Measurements from ENCODE around the gene GIT1.

DNA sequence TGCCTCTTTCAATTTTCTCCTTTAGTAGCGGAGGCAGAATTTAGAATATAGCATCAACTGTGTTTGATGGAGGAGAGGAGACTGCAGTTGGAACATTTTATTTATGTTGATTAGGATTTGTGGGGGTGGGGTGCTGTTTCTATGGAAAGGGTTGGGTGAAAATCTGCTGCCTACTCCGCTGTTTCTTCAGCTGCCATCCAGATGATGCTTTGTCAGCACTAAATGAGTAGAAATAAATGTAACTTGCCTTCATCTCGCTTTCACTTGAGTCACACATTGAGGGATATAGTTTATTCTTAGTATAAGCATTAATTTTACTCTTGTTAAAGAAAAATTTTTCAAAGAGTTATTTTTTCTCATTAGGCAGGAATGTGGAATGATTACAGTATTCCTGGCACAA is 64.8 kb downstream of the GIT1 start:
- TF ChIP-seq, protein P1, sequence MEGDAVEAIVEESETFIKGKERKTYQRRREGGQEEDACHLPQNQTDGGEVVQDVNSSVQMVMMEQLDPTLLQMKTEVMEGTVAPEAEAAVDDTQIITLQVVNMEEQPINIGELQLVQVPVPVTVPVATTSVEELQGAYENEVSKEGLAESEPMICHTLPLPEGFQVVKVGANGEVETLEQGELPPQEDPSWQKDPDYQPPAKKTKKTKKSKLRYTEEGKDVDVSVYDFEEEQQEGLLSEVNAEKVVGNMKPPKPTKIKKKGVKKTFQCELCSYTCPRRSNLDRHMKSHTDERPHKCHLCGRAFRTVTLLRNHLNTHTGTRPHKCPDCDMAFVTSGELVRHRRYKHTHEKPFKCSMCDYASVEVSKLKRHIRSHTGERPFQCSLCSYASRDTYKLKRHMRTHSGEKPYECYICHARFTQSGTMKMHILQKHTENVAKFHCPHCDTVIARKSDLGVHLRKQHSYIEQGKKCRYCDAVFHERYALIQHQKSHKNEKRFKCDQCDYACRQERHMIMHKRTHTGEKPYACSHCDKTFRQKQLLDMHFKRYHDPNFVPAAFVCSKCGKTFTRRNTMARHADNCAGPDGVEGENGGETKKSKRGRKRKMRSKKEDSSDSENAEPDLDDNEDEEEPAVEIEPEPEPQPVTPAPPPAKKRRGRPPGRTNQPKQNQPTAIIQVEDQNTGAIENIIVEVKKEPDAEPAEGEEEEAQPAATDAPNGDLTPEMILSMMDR (IDR thresholded peaks at IDR 0.05) = no peak
- no peak for TF ChIP-seq ZFX (IDR thresholded peaks at IDR 0.05; ENCODE audit: borderline replicate concordance)

Measured in 22Rv1 (cell line).